Prostate gland (tissue), 2 donors: ENCODE results near the gene SGPL1.

Experiments used
- POLR2A ChIP-seq: fragments of 450-650 bp; IDR thresholded peaks from one replicate; pipeline ENCODE4 v1.6.1; 2016; ENCODE audit warnings: antibody characterized with exemption, mild to moderate bottlenecking
- TF ChIP-seq, protein P1 (sequence below), 4 experiments: fragments of 200-600 bp in 2 of 4; fragments of 450-650 bp in 2 of 4; sonication (generic) in 2 of 4; IDR thresholded peaks; 1 replicate in 3 of 4; 2 replicates in 1 of 4; pipeline ENCODE4 v1.5.1; 2016 to 2019; ENCODE audit warnings: antibody characterized with exemption in 4 of 4, mild to moderate bottlenecking in 2 of 4, moderate library complexity in 2 of 4

DNA sequence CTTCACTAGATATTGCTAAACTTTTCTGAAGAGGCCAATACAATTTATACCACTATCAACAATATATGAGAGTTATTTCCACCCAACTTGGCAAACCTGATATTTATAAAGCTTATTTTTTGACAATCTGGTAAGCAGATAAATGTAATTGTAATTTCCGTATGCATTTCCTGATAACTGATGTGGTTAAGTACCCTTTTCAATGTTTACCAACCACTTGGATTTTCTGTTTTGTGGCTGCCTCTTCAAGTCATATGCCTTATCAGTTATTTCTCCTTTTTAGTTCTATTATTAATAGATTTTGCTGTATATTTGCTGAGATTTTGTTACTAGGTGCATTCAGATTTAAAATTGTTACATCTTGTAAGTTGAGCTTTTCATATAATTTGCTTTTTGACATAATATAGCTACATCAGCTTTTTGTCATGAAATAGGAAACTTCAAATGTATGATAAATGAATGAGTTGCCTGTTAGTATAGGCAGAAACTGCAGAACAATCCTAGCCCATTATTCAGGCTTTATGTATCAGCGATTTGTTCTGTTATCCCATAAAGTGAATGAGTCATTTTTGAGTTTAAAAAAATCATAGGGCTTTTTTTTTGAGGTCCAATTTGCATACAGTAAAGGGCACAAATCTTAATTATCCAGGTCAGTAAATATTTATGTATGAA lies 11.5 kb downstream of the SGPL1 start:
- TF ChIP-seq, protein P1, sequence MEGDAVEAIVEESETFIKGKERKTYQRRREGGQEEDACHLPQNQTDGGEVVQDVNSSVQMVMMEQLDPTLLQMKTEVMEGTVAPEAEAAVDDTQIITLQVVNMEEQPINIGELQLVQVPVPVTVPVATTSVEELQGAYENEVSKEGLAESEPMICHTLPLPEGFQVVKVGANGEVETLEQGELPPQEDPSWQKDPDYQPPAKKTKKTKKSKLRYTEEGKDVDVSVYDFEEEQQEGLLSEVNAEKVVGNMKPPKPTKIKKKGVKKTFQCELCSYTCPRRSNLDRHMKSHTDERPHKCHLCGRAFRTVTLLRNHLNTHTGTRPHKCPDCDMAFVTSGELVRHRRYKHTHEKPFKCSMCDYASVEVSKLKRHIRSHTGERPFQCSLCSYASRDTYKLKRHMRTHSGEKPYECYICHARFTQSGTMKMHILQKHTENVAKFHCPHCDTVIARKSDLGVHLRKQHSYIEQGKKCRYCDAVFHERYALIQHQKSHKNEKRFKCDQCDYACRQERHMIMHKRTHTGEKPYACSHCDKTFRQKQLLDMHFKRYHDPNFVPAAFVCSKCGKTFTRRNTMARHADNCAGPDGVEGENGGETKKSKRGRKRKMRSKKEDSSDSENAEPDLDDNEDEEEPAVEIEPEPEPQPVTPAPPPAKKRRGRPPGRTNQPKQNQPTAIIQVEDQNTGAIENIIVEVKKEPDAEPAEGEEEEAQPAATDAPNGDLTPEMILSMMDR (IDR thresholded peaks at IDR 0.05) = no peak
- no peak for TF ChIP-seq POLR2A
